IMR-90 (cell line): Measurements from ENCODE around the gene APCDD1L.

Source experiments
- CEBPB ChIP-seq: IDR thresholded peaks from 2 replicates; pipeline ENCODE4 v1.6.1; 2012; ENCODE audit warnings: low read depth, low read length, improper control_type of control experiment
- CHD1 ChIP-seq: IDR thresholded peaks from 2 replicates; pipeline ENCODE4 v1.6.1; 2012; ENCODE audit warnings: low read depth, low read length, improper control_type of control experiment
- MAZ ChIP-seq: IDR thresholded peaks from 2 replicates; pipeline ENCODE4 v1.6.1; 2012; ENCODE audit warnings: low read depth, mild to moderate bottlenecking, low read length, improper control_type of control experiment, moderate library complexity, borderline replicate concordance
- MXI1 ChIP-seq: IDR thresholded peaks from 2 replicates; pipeline ENCODE4 v1.6.1; 2012; ENCODE audit warnings: low read depth, mild to moderate bottlenecking, low read length, moderate library complexity, borderline replicate concordance
- POLR2A ChIP-seq: IDR thresholded peaks from 2 replicates; pipeline ENCODE4 v1.6.1; 2012; ENCODE audit warnings: mild to moderate bottlenecking, low read depth, low read length
- RAD21 ChIP-seq: IDR thresholded peaks from 2 replicates; pipeline ENCODE4 v1.6.1; 2012; ENCODE audit warnings: low read length, improper control_type of control experiment
- RCOR1 ChIP-seq: IDR thresholded peaks from 2 replicates; pipeline ENCODE4 v1.6.1; 2012; ENCODE audit warnings: mild to moderate bottlenecking, low read length, improper control_type of control experiment; ENCODE audit not compliant: insufficient replicate concordance
- RFX5 ChIP-seq: IDR thresholded peaks from 2 replicates; pipeline ENCODE4 v1.8.0; 2012; ENCODE audit warnings: low read depth, mild to moderate bottlenecking, low read length, moderate library complexity
- SMC3 ChIP-seq: fragments of 150-350 bp; IDR thresholded peaks from 2 replicates; pipeline ENCODE4 v1.6.1; 2016; ENCODE audit warnings: low read depth, mild to moderate bottlenecking, antibody characterized with exemption, low read length, moderate library complexity
- TF ChIP-seq, protein P1 (sequence below): conservative IDR thresholded peaks from 2 replicates; pipeline ENCODE4 v1.5.1; 2012; ENCODE audit warnings: mild to moderate bottlenecking, low read depth, low read length, improper control_type of control experiment
- TF ChIP-seq, protein P2 (sequence below): fragments of 150-350 bp; IDR thresholded peaks from 2 replicates; pipeline ENCODE4 v1.6.1; 2017; ENCODE audit warnings: mild to moderate bottlenecking, antibody characterized with exemption, low read length, low read depth

DNA sequence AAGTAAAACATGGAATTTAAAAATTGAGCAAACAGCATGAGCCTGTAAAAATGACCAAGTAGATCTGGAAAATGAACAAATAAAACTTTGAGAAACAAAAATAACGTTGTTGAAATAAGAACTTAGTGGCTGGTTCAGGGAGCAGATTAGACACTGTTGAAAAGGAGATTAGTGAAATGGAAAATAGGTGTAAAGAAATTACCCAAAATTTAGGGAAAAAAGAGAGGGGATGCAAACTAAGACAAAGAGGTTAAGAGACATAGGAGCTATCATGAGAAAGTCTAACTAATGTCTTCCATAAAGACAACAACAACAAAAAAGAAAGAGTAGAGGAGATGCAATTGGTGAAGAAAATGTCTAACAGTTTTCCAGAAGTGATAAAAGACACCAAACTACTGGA is 29.0 kb downstream of the APCDD1L start:
- TF ChIP-seq, protein P1, sequence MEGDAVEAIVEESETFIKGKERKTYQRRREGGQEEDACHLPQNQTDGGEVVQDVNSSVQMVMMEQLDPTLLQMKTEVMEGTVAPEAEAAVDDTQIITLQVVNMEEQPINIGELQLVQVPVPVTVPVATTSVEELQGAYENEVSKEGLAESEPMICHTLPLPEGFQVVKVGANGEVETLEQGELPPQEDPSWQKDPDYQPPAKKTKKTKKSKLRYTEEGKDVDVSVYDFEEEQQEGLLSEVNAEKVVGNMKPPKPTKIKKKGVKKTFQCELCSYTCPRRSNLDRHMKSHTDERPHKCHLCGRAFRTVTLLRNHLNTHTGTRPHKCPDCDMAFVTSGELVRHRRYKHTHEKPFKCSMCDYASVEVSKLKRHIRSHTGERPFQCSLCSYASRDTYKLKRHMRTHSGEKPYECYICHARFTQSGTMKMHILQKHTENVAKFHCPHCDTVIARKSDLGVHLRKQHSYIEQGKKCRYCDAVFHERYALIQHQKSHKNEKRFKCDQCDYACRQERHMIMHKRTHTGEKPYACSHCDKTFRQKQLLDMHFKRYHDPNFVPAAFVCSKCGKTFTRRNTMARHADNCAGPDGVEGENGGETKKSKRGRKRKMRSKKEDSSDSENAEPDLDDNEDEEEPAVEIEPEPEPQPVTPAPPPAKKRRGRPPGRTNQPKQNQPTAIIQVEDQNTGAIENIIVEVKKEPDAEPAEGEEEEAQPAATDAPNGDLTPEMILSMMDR = no peak
- peak; percentile 70 for TF ChIP-seq RCOR1
- no peak for TF ChIP-seq POLR2A
- TF ChIP-seq RFX5 = no peak
- TF ChIP-seq CHD1 = no peak
- no peak for TF ChIP-seq CEBPB
- no peak for TF ChIP-seq RAD21
- TF ChIP-seq MXI1 = no peak
- no peak for TF ChIP-seq MAZ
- TF ChIP-seq, protein P2, sequence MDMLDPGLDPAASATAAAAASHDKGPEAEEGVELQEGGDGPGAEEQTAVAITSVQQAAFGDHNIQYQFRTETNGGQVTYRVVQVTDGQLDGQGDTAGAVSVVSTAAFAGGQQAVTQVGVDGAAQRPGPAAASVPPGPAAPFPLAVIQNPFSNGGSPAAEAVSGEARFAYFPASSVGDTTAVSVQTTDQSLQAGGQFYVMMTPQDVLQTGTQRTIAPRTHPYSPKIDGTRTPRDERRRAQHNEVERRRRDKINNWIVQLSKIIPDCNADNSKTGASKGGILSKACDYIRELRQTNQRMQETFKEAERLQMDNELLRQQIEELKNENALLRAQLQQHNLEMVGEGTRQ = no peak
- no peak for TF ChIP-seq SMC3
